Activated CD4-positive, alpha-beta T cell treated with anti-CD3 and anti-CD28 coated beads for 36 hours (primary cell): Measurements from ENCODE around the gene AQP4. TPM values are rescaled to one million over a fixed set of nuclear protein-coding genes. Genes with fewer than 3 reads are reported as not detected.

ENCODE experiments used
- ATAC-seq: fragments of 200-7000 bp; cut with Tn5 transposase; one replicate; pipeline ENCODE4 v1.10.0; 2021; ENCODE audit warnings: mild to moderate bottlenecking, moderate library complexity
- CTCF ChIA-PET: fragments of 350-600 bp; sonication (Branson Sonifier 250); formaldehyde crosslinking; loops from one replicate; lab custom pipeline; 2021; ENCODE audit warnings: antibody characterized with exemption; lab: Charles Lee
- POLR2A ChIA-PET: fragments of 350-600 bp; sonication (Branson Sonifier 250); formaldehyde crosslinking; loops from one replicate; lab custom pipeline; 2021; ENCODE audit warnings: antibody characterized with exemption, inconsistent platforms; lab: Charles Lee
- DNase-seq: peaks from one replicate; pipeline ENCODE4 v3.0.0-alpha.2; 2020
- H3K27ac Mint-ChIP-seq: one replicate; pipeline ENCODE4 v1.8.0; 2021; ENCODE audit warnings: mixed read lengths
- H3K27me3 Mint-ChIP-seq: one replicate; pipeline ENCODE4 v1.8.0; 2021; ENCODE audit warnings: mixed read lengths
- H3K36me3 Mint-ChIP-seq: one replicate; pipeline ENCODE4 v1.8.0; 2021; ENCODE audit warnings: low read depth, mixed read lengths
- H3K4me1 Mint-ChIP-seq: one replicate; pipeline ENCODE4 v1.8.0; 2021; ENCODE audit warnings: mixed read lengths
- H3K4me3 Mint-ChIP-seq: one replicate; pipeline ENCODE4 v1.8.0; 2021; ENCODE audit warnings: mild to moderate bottlenecking, moderate library complexity, mixed read lengths
- H3K9me3 Mint-ChIP-seq: one replicate; pipeline ENCODE4 v1.8.0; 2021; ENCODE audit warnings: low read depth, mixed read lengths
- intact Hi-C, 2 experiments: fragments of 100-400 bp; cut with DNase I in 1 of 2; cut with micrococcal nuclease in 1 of 2; formaldehyde crosslinking; loops; one replicate each; pipeline versions ENCODE4 v1.14.2 to v1.15.1; 2022 to 2024; cut with DNase I, micrococcal nuclease
- total RNA-seq, 2 experiments: library from RNA; stranded (reverse); gene quantifications; one replicate each; pipeline ENCODE4 v1.2.3, GENCODE V29; 2021

The AQP4 gene
- not detected for total RNA-seq

- Mint-ChIP-seq H3K27ac (no peak within 1 kb of the TSS), H3K9me3 (no peaks in the 10 kb centered on the region), H3K27me3 (peaks cover 15% of the 10 kb centered on the region), H3K4me3 (no peak within 1 kb of the TSS), H3K36me3 (no peaks in the 10 kb centered on the region), H3K4me1 (no peaks in the 10 kb centered on the region)
- ATAC-seq (no peak), DNase-seq (no peak)
- intact Hi-C loops: no loop called here
- POLR2A ChIA-PET: no interaction called here
- CTCF ChIA-PET: no interaction called here
Observed at GRCh38 chr18:26865557-26865956, at the start of gene AQP4. AQP4 (minus strand) TSS chr18:26865707; CDS start chr18:26865689, 18 bp downstream.

- ATAC-seq (no peak), DNase-seq (no peak)
- Mint-ChIP-seq H3K27ac (no peak overlapping the region), H3K27me3 (peaks cover 1% of the 10 kb centered on the region), H3K9me3 (peaks cover 6% of the 10 kb centered on the region), H3K36me3 (no peaks in the 10 kb centered on the region), H3K4me1 (no peaks in the 10 kb centered on the region), H3K4me3 (no peak overlapping the region)
- CTCF ChIA-PET: no interaction called here
- intact Hi-C loops: no loop called here
- POLR2A ChIA-PET: no interaction called here
Observed at GRCh38 chr18:26911840-26912239, 46.3 kb upstream of the AQP4 start.

DNA sequence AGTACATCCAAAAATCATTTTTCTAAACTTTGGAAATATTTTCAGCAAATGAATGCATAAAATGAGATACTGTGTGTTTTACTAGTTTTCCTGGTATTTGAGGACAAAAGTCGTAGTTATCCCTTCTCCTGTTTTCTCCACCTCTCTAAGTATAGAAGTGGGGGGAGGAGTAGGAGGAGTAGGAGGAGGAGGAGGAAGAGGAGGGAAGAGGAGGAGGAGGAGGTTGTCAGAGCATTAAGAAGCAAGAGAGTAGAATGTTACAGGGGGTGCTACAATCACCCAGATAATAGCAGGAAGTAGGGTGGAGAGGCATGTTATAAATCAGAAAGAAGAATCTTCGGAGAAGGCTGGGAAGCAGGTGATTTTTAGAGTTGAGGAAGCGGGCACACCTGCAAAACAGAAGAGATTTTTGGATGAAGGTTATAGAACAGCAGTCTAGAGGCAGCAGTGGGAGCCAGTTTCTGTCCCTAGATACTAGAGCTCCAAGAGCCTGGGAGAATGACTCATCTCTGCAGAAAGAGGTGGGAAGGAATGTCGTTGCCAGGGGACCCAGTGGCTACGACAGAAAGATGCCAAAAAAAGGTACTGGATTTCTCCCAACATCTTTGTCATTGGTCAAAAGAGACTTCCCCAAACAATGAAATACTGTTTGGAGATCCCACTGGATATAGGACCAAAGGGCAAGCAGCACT is 44.2 kb upstream of the AQP4 start:
- ChIA-PET POLR2A (no interaction called here), CTCF (no interaction called here)
- no peaks in the 10 kb centered on the region for H3K36me3 Mint-ChIP-seq
- H3K9me3 Mint-ChIP-seq: peaks cover 7% of the 10 kb centered on the region
- H3K27me3 Mint-ChIP-seq: peaks cover 2% of the 10 kb centered on the region
- no peak for DNase-seq
- intact Hi-C loops: no loop called here
- ATAC-seq: no peak
- no peak overlapping the region for H3K27ac Mint-ChIP-seq
- no peaks in the 10 kb centered on the region for H3K4me1 Mint-ChIP-seq
- H3K4me3 Mint-ChIP-seq: no peak overlapping the region

DNA sequence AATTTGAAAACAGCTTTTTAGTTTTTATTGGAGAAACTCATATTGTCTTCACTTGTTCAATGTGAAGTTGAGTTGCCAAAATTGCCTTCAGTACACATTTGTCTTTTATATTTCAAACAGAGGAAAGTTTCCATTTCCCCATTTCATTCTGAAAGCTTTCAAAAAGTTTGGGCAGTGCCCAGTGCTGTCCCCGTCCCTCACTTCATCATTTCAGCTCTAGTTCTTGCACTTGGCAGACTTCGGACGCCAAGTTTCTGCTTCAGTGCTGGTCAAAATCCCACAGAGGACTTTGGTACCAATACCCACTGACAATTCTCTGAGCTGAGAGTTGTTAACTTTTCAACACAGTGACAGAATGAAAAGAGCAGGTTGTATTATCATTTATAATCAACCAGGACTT is 43.4 kb upstream of the AQP4 start:
- intact Hi-C loops: no loop called here
- H3K9me3 Mint-ChIP-seq: peaks cover 11% of the 10 kb centered on the region
- H3K4me3 Mint-ChIP-seq: no peak overlapping the region
- no peak overlapping the region for H3K27ac Mint-ChIP-seq
- H3K27me3 Mint-ChIP-seq: peaks cover 2% of the 10 kb centered on the region
- ATAC-seq (no peak), DNase-seq (no peak)
- ChIA-PET CTCF (no interaction called here), POLR2A (no interaction called here)
- no peaks in the 10 kb centered on the region for H3K36me3 Mint-ChIP-seq
- no peaks in the 10 kb centered on the region for H3K4me1 Mint-ChIP-seq

- CTCF ChIA-PET: no interaction called here
- POLR2A ChIA-PET: no interaction called here
- intact Hi-C loops: no loop called here
- Mint-ChIP-seq H3K27ac (no peak overlapping the region), H3K4me1 (no peaks in the 10 kb centered on the region), H3K27me3 (peaks cover 2% of the 10 kb centered on the region), H3K9me3 (peaks cover 13% of the 10 kb centered on the region), H3K36me3 (no peaks in the 10 kb centered on the region), H3K4me3 (no peak overlapping the region)
- no peak for ATAC-seq
- no peak for DNase-seq
Observed at GRCh38 chr18:26902291-26902690, 36.8 kb upstream of the AQP4 start.

GRCh38 chr18:26901020-26901419 is 35.5 kb upstream of the AQP4 start:
- POLR2A ChIA-PET: no interaction called here
- Mint-ChIP-seq H3K4me3 (no peak overlapping the region), H3K9me3 (peaks cover 8% of the 10 kb centered on the region), H3K27me3 (no peaks in the 10 kb centered on the region), H3K27ac (no peak overlapping the region), H3K4me1 (no peaks in the 10 kb centered on the region), H3K36me3 (no peaks in the 10 kb centered on the region)
- intact Hi-C loops: no loop called here
- DNase-seq (no peak), ATAC-seq (no peak)
- CTCF ChIA-PET: no interaction called here

DNA sequence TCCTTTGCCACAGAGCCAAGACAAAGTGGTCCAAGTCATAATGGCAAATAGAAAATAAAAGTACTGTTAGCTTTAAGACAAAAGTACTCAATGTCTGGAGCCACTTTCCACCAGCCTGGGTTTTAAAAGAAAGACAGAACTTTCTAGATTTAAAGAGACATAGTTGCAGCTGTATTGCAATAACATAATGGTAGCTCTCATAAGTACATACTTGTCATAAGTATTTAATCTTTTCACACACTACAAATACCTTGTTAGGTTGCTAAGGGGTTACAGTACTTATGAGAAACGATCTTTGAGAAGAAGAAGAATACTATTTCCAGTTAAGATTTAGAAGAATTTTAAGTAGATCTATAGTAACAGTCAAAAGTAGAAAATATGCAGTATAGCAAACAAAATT is 28.9 kb upstream of the AQP4 start:
- no peak overlapping the region for H3K27ac Mint-ChIP-seq
- no peak for ATAC-seq
- no peaks in the 10 kb centered on the region for H3K36me3 Mint-ChIP-seq
- CTCF ChIA-PET: interaction anchor here (1.1 kb wide), 1 partner anchor 18 kb away, joined by 3 read pairs; no protein-coding TSS in a partner anchor
- POLR2A ChIA-PET: no interaction called here
- no peaks in the 10 kb centered on the region for H3K9me3 Mint-ChIP-seq
- intact Hi-C loops: no loop called here
- no peaks in the 10 kb centered on the region for H3K4me1 Mint-ChIP-seq
- no peaks in the 10 kb centered on the region for H3K27me3 Mint-ChIP-seq
- H3K4me3 Mint-ChIP-seq: no peak overlapping the region
- DNase-seq: no peak

GRCh38 chr18:26893996-26894395 is 28.5 kb upstream of the AQP4 start:
- no peak for ATAC-seq
- H3K27ac Mint-ChIP-seq: no peak overlapping the region
- no peaks in the 10 kb centered on the region for H3K27me3 Mint-ChIP-seq
- POLR2A ChIA-PET: no interaction called here
- H3K9me3 Mint-ChIP-seq: no peaks in the 10 kb centered on the region
- DNase-seq: no peak
- intact Hi-C loops: no loop called here
- no peaks in the 10 kb centered on the region for H3K4me1 Mint-ChIP-seq
- CTCF ChIA-PET: no interaction called here
- H3K36me3 Mint-ChIP-seq: no peaks in the 10 kb centered on the region
- no peak overlapping the region for H3K4me3 Mint-ChIP-seq

DNA sequence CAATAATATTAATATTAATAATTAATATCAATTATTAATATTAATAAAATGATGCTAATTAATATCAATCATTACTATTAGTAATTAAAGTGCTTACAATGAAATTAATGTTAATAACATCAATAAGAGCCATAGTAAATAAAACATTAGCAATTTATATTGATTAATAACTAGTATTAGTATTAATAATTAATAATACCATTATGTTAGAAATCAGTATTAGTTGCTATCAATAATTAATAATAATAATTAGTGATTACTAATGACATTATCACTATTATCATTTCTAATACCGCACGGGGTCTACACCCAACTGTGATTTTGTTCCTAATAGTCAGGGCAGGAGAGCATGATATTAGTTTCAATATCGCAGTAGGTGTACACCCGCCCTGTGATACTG is 22.8 kb upstream of the AQP4 start:
- Mint-ChIP-seq H3K4me3 (no peak overlapping the region), H3K27me3 (peaks cover 2% of the 10 kb centered on the region), H3K4me1 (no peaks in the 10 kb centered on the region), H3K27ac (no peak overlapping the region), H3K36me3 (no peaks in the 10 kb centered on the region), H3K9me3 (no peaks in the 10 kb centered on the region)
- CTCF ChIA-PET: no interaction called here
- intact Hi-C loops: no loop called here
- ATAC-seq (no peak), DNase-seq (no peak)
- POLR2A ChIA-PET: no interaction called here

- no peaks in the 10 kb centered on the region for H3K4me1 Mint-ChIP-seq
- no peaks in the 10 kb centered on the region for H3K27me3 Mint-ChIP-seq
- DNase-seq (no peak), ATAC-seq (no peak)
- ChIA-PET POLR2A (no interaction called here), CTCF (no interaction called here)
- no peak overlapping the region for H3K27ac Mint-ChIP-seq
- no peak overlapping the region for H3K4me3 Mint-ChIP-seq
- peaks cover 2% of the 10 kb centered on the region for H3K9me3 Mint-ChIP-seq
- intact Hi-C loops: no loop called here
- H3K36me3 Mint-ChIP-seq: no peaks in the 10 kb centered on the region
Observed at GRCh38 chr18:26875040-26875654, 9.6 kb upstream of the AQP4 start.

DNA sequence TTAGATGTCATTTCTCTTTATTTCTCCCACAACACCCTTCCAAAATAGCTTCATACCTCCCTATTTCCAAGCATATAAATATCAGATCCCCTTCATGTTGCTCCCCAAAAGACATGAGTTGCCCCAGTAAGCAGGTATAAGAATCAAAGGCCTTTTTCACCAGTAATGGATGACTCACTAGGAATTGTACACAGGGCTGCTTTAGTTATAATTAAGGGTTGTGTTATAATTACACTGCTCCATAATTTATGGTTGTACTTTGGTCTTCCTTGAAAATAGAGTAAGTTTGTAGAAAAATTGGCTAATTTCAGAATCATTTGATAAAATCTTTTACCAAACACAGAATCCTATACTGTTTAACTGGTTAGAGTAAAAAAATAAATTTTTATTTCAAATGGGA is 8.8 kb upstream of the AQP4 start:
- no peak for ATAC-seq
- Mint-ChIP-seq H3K4me3 (no peak overlapping the region), H3K36me3 (no peaks in the 10 kb centered on the region), H3K27ac (no peak overlapping the region), H3K9me3 (peaks cover 2% of the 10 kb centered on the region), H3K4me1 (no peaks in the 10 kb centered on the region), H3K27me3 (no peaks in the 10 kb centered on the region)
- no peak for DNase-seq
- CTCF ChIA-PET: no interaction called here
- POLR2A ChIA-PET: no interaction called here
- intact Hi-C loops: no loop called here

DNA sequence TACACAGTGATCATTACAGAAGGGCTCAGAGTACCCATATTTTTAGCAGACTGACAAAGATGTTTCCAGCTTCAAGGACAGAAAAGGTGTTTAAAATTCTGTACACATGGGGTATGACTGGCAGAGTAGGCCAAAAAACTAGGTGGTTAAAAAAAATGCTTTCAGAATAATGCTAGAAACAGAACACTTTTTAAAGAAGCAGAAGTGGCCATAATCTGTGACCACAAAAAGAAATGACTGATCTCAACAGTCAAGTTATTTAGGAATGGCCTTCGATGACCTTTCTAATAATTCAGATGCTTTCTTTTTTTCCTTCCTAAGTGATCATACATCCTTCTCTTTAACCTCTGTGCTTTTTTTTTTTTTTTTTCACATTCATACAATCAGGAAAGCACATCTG is 4.1 kb upstream of the AQP4 start:
- no peaks in the 10 kb centered on the region for H3K9me3 Mint-ChIP-seq
- H3K27me3 Mint-ChIP-seq: peaks cover 6% of the 10 kb centered on the region
- CTCF ChIA-PET: no interaction called here
- H3K36me3 Mint-ChIP-seq: no peaks in the 10 kb centered on the region
- POLR2A ChIA-PET: no interaction called here
- H3K4me1 Mint-ChIP-seq: no peaks in the 10 kb centered on the region
- DNase-seq (no peak), ATAC-seq (no peak)
- no peak overlapping the region for H3K4me3 Mint-ChIP-seq
- H3K27ac Mint-ChIP-seq: no peak overlapping the region
- intact Hi-C loops: no loop called here
